Transverse colon (tissue), 4 donors: ENCODE measurements around the gene IGLL5.

ENCODE experiments used
- EP300 ChIP-seq: sonication (generic); formaldehyde crosslinking; IDR thresholded peaks from one replicate; pipeline ENCODE4 v1.6.1; 2017; ENCODE audit warnings: antibody characterized with exemption, low read depth
- POLR2A ChIP-seq: fragments of 450-650 bp; IDR thresholded peaks from one replicate; pipeline ENCODE4 v1.6.1; 2016; ENCODE audit warnings: antibody characterized with exemption, mild to moderate bottlenecking, moderate library complexity
- POLR2AphosphoS5 ChIP-seq, 3 donors: sonication (generic); formaldehyde crosslinking; IDR thresholded peaks; one replicate each; pipeline ENCODE4 v1.6.1; 2016; ENCODE audit warnings: antibody characterized with exemption in 3 of 3
- TF ChIP-seq, protein P1 (sequence below), 5 experiments: fragments of 200-600 bp in 3 of 5; fragments of 450-650 bp in 2 of 5; sonication (generic) in 3 of 5; IDR thresholded peaks; 1 replicate in 2 of 5; 2 replicates in 3 of 5; pipeline ENCODE4 v1.5.1; 2016 to 2017; ENCODE audit warnings: antibody characterized with exemption in 5 of 5, inconsistent platforms in 3 of 5, mild to moderate bottlenecking in 2 of 5, moderate library complexity in 1 of 5

DNA sequence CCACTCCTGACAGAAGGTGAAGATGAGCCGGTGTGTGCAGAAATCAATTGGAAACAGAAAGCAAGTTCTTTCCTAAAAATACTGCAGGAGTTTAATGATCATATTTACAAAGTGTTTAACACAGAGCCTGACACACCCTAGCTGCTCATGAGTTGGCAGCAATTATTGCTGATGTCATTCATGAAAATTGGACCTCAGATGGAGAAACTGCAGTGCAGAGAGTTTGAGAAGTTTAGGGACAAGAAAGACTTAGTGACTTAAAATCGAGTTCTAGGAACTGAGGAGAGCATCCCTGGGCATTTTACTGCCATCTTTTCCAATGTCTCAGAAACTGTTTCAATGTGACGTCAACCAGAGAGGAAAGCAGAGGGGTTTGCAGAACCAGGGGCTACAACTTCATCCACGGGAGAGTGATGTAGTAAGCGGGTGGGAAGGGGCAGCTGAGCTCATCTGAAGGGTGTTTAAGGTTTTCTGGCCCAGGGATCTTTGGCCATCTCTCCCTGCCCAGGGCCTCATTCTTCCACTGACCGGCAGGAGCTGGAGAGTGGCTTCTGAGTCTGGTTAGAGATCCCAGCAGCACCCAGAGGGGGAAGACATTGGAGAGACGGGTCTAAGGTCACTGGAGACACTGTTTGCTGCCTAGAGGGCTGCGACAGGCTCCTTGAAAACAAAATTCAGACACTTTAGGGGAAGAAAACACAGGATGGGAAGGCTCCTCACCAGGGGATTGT lies 21.1 kb upstream of the IGLL5 start:
- TF ChIP-seq, protein P1, sequence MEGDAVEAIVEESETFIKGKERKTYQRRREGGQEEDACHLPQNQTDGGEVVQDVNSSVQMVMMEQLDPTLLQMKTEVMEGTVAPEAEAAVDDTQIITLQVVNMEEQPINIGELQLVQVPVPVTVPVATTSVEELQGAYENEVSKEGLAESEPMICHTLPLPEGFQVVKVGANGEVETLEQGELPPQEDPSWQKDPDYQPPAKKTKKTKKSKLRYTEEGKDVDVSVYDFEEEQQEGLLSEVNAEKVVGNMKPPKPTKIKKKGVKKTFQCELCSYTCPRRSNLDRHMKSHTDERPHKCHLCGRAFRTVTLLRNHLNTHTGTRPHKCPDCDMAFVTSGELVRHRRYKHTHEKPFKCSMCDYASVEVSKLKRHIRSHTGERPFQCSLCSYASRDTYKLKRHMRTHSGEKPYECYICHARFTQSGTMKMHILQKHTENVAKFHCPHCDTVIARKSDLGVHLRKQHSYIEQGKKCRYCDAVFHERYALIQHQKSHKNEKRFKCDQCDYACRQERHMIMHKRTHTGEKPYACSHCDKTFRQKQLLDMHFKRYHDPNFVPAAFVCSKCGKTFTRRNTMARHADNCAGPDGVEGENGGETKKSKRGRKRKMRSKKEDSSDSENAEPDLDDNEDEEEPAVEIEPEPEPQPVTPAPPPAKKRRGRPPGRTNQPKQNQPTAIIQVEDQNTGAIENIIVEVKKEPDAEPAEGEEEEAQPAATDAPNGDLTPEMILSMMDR (IDR thresholded peaks at IDR 0.05), result no peak
- TF ChIP-seq EP300 (no peak), POLR2A (no peak), POLR2AphosphoS5 (IDR thresholded peaks at IDR 0.05) (no peak)
